Thoracic aorta (tissue), 2 donors: Measurements from ENCODE around the gene SPOP. TPM values are rescaled to one million over a fixed set of nuclear protein-coding genes. Genes with fewer than 3 reads are reported as not detected.
A peak's percentile ranks its signal among the peaks of the same experiment; 100 is the strongest.

Experiments used
- ATAC-seq: fragments of 150-250 bp; one replicate; pipeline ENCODE4 v1.8.0; 2017; ENCODE audit warnings: low read depth; ENCODE audit not compliant: insufficient number of reproducible peaks, low FRiP score
- DNase-seq: peaks from one replicate; pipeline ENCODE4 v3.0.0-alpha.2; 2020; ENCODE audit warnings: low spot score
- H3K27ac ChIP-seq, 2 donors: fragments of 200-600 bp; sonication (generic); 1 replicate in 1 of 2; 2 replicates in 1 of 2; pipeline ENCODE4 v1.5.1; 2016; ENCODE audit warnings: mild to moderate bottlenecking in 2 of 2, moderate library complexity in 2 of 2
- H3K27me3 ChIP-seq: fragments of 200-600 bp; sonication (generic); replicated peaks from 2 replicates; pipeline ENCODE4 v1.6.0; 2016; ENCODE audit warnings: mild to moderate bottlenecking; ENCODE audit not compliant: insufficient read depth
- H3K36me3 ChIP-seq: fragments of 200-600 bp; sonication (generic); one replicate; pipeline ENCODE4 v1.5.1; 2016
- H3K4me1 ChIP-seq, 2 donors: fragments of 200-600 bp; sonication (generic); 1 replicate in 1 of 2; 2 replicates in 1 of 2; pipeline versions ENCODE4 v1.5.1 to v1.6.0; 2016; ENCODE audit warnings: low read depth in 2 of 2, mild to moderate bottlenecking in 1 of 2; ENCODE audit not compliant: control insufficient read depth in 1 of 2
- H3K4me3 ChIP-seq: fragments of 200-600 bp; sonication (generic); 2 replicates; pipeline ENCODE4 v1.5.1; 2016; ENCODE audit warnings: mild to moderate bottlenecking
- H3K9me3 ChIP-seq: fragments of 200-600 bp; sonication (generic); 2 replicates; pipeline ENCODE4 v1.5.1; 2016
- CTCF ChIP-seq: fragments of 200-600 bp; sonication (generic); IDR thresholded peaks from one replicate; pipeline ENCODE4 v1.5.1; 2019; ENCODE audit warnings: antibody characterized with exemption
- total RNA-seq, 2 donors: library from RNA; depleted of rRNA; stranded (reverse); fragments of >200 nt; gene quantifications; one replicate each; pipeline versions ENCODE4 v1.1.0 to v1.2.3, GENCODE V29; 2016

The SPOP gene
- total RNA-seq, 2 donors from 2014 or later: 97.7 to 123 TPM

- H3K27ac ChIP-seq: peak overlapping the region; percentile 98 to 100
- no peak overlapping the region for H3K4me3 ChIP-seq
- peaks cover 73 to 93% of the 10 kb centered on the region in 2 donors for H3K4me1 ChIP-seq
These were observed 48.5 kb downstream of the SPOP start for GRCh38 chr17:49629447-49629846.

GRCh38 chr17:49624896-49625295 lies 53.0 kb downstream of the SPOP start:
- peaks cover 50 to 92% of the 10 kb centered on the region in 2 donors for H3K4me1 ChIP-seq
- H3K27ac ChIP-seq: peak overlapping the region; percentile 58 to 60
- DNase-seq (no peak), ATAC-seq (no peak)
- no peaks in the 10 kb centered on the region for H3K27me3 ChIP-seq
- H3K36me3 ChIP-seq: peaks cover 8% of the 10 kb centered on the region
- TF ChIP-seq CTCF: no peak
- no peak overlapping the region for H3K4me3 ChIP-seq
- no peaks in the 10 kb centered on the region for H3K9me3 ChIP-seq

More at GRCh38 chr17:49629447-49629846, 48.5 kb downstream of the SPOP start:
- Histone ChIP-seq H3K9me3 (no peaks in the 10 kb centered on the region), H3K27me3 (no peaks in the 10 kb centered on the region), H3K36me3 (no peaks in the 10 kb centered on the region)
- TF ChIP-seq CTCF: no peak
- DNase-seq: no peak
- ATAC-seq: no peak

GRCh38 chr17:49621946-49622529 lies 55.9 kb downstream of the SPOP start:
- no peak for DNase-seq
- H3K27ac ChIP-seq: peak overlapping the region; percentile 74 to 81
- H3K27me3 ChIP-seq: no peaks in the 10 kb centered on the region
- H3K9me3 ChIP-seq: no peaks in the 10 kb centered on the region
- H3K4me3 ChIP-seq: no peak overlapping the region
- peaks cover 31 to 89% of the 10 kb centered on the region in 2 donors for H3K4me1 ChIP-seq
- peaks cover 21% of the 10 kb centered on the region for H3K36me3 ChIP-seq
- ATAC-seq: no peak
- no peak for TF ChIP-seq CTCF

GRCh38 chr17:49621420-49621819 lies 56.5 kb downstream of the SPOP start:
- TF ChIP-seq CTCF: no peak
- H3K4me1 ChIP-seq: peaks cover 35 to 89% of the 10 kb centered on the region in 2 donors
- peak overlapping the region; percentile 74 to 81 for H3K27ac ChIP-seq
- H3K36me3 ChIP-seq: peaks cover 21% of the 10 kb centered on the region
- no peak for ATAC-seq
- no peak overlapping the region for H3K4me3 ChIP-seq
- no peaks in the 10 kb centered on the region for H3K27me3 ChIP-seq
- DNase-seq: no peak
- H3K9me3 ChIP-seq: no peaks in the 10 kb centered on the region

GRCh38 chr17:49618028-49618611 lies 59.8 kb downstream of the SPOP start:
- H3K9me3 ChIP-seq: no peaks in the 10 kb centered on the region
- TF ChIP-seq CTCF: no peak
- ATAC-seq (no peak), DNase-seq (no peak)
- H3K36me3 ChIP-seq: peaks cover 23% of the 10 kb centered on the region
- peaks cover 38 to 82% of the 10 kb centered on the region in 2 donors for H3K4me1 ChIP-seq
- H3K27me3 ChIP-seq: no peaks in the 10 kb centered on the region
- peak overlapping the region; percentile 25 to 69 for H3K27ac ChIP-seq
- H3K4me3 ChIP-seq: no peak overlapping the region
